GM12878 (cell line): Measurements from ENCODE around the gene CHKA. TPM values are rescaled to one million over a fixed set of nuclear protein-coding genes. Genes with fewer than 3 reads are reported as not detected.

Source experiments
- ATAC-seq: fragments of 200-7000 bp; cut with Tn5 transposase; 3 replicates; pipeline ENCODE4 v1.9.1; 2020; ENCODE audit warnings: mild to moderate bottlenecking, moderate library complexity
- BruUV-seq: library from RNA; stranded (reverse); fragments of 400-500 nt; replicated peaks from 2 replicates; lab custom pipeline; 2021; lab: Mats Ljungman, UMichigan
- CTCF ChIA-PET: fragments of 300-600 bp; sonication (Branson Sonifier 250); formaldehyde crosslinking; extraction: SDS; loops from one replicate; lab custom pipeline; 2021; ENCODE audit warnings: inconsistent platforms; lab: Yijun Ruan, JAX
- POLR2A ChIA-PET: fragments of 350-600 bp; formaldehyde crosslinking; extraction: SDS; loops from one replicate; lab custom pipeline; 2021; ENCODE audit warnings: inconsistent platforms; lab: Charles Lee
- RAD21 ChIA-PET: fragments of 300-600 bp; sonication (Branson Sonifier 250); formaldehyde crosslinking; loops from one replicate; lab custom pipeline; 2023; ENCODE audit warnings: antibody characterized with exemption; ENCODE audit not compliant: unreplicated experiment; lab: Charles Lee
- SMC1A ChIA-PET: fragments of 300-600 bp; sonication (Branson Sonifier 250); formaldehyde crosslinking; loops from one replicate; lab custom pipeline; 2023; ENCODE audit not compliant: unreplicated experiment, uncharacterized antibody; lab: Charles Lee
- DNase-seq: peaks from one replicate; pipeline ENCODE4 v3.0.0-alpha.2; 2011; ENCODE audit warnings: low read depth, low spot score
- FAIRE-seq: peaks from 3 replicates; lab custom pipeline; 2011; peaks lifted over from hg19 to GRCh38; lab: Jason Lieb, UNC
- H2AFZ ChIP-seq: 2 replicates; pipeline ENCODE4 v1.6.0; 2011; ENCODE audit warnings: low read depth, low read length, control low read depth; ENCODE audit not compliant: control insufficient read depth
- H3K27ac ChIP-seq: 2 replicates; pipeline ENCODE4 v1.5.1; 2011; ENCODE audit warnings: control low read depth; ENCODE audit not compliant: control insufficient read depth, insufficient read depth
- H3K27me3 ChIP-seq, 2 experiments: replicated peaks in 1 of 2; 2 replicates each; pipeline versions ENCODE4 v1.6.0 to v1.6.1; 2011; ENCODE audit warnings: low read length in 1 of 2; ENCODE audit not compliant: control insufficient read depth in 2 of 2, insufficient read depth in 2 of 2
- H3K36me3 ChIP-seq, 2 experiments: 2 replicates each; pipeline ENCODE4 v1.5.1; 2011; ENCODE audit warnings: low read length in 1 of 2; ENCODE audit not compliant: control insufficient read depth in 2 of 2, insufficient read depth in 2 of 2
- H3K4me1 ChIP-seq: 2 replicates; pipeline ENCODE4 v1.6.1; 2011; ENCODE audit warnings: mild to moderate bottlenecking, low read length, moderate library complexity, mixed read lengths; ENCODE audit not compliant: control insufficient read depth, insufficient read depth
- H3K4me2 ChIP-seq: 2 replicates; pipeline ENCODE4 v1.6.0; 2011; ENCODE audit warnings: control low read depth; ENCODE audit not compliant: control insufficient read depth, insufficient read depth
- H3K4me3 ChIP-seq: fragments of 200-600 bp; sonication (generic); 2 replicates; pipeline ENCODE4 v1.5.1; 2016
- H3K79me2 ChIP-seq: 2 replicates; pipeline ENCODE4 v1.6.0; 2011; ENCODE audit warnings: low read length; ENCODE audit not compliant: control insufficient read depth, insufficient read depth
- H3K9ac ChIP-seq: 2 replicates; pipeline ENCODE4 v1.8.0; 2011; ENCODE audit warnings: low read length, control low read depth, mixed read lengths; ENCODE audit not compliant: control insufficient read depth, insufficient read depth
- H3K9me3 ChIP-seq: replicated peaks from 3 replicates; pipeline ENCODE4 v1.5.1; 2011; ENCODE audit warnings: mild to moderate bottlenecking, low read length; ENCODE audit not compliant: control insufficient read depth, insufficient read depth
- H4K20me1 ChIP-seq: 2 replicates; pipeline ENCODE4 v1.6.0; 2011; ENCODE audit not compliant: control insufficient read depth, insufficient read depth
- IKZF1 ChIP-seq: fragments of 450-650 bp; conservative IDR thresholded peaks from 2 replicates; pipeline ENCODE4 v1.6.1; 2017; ENCODE audit warnings: antibody characterized with exemption, mild to moderate bottlenecking
- MXI1 ChIP-seq: fragments of 150-350 bp; IDR thresholded peaks from 2 replicates; pipeline ENCODE4 v1.6.1; 2011; ENCODE audit warnings: low read depth, mild to moderate bottlenecking, inconsistent platforms, low read length, improper control_type of control experiment
- NFYA ChIP-seq: IDR thresholded peaks from 2 replicates; pipeline ENCODE4 v1.6.1; 2011; ENCODE audit warnings: low read depth, mild to moderate bottlenecking, low read length, improper control_type of control experiment, borderline replicate concordance
- TAF1 ChIP-seq: IDR thresholded peaks from 2 replicates; pipeline ENCODE4 v1.6.1; 2011; ENCODE audit warnings: mild to moderate bottlenecking, low read depth, low read length, borderline replicate concordance
- ZBTB4 ChIP-seq: fragments of 450-650 bp; formaldehyde crosslinking; IDR thresholded peaks from 2 replicates; pipeline ENCODE4 v1.4.0; 2022; ENCODE audit warnings: mild to moderate bottlenecking, moderate library complexity
- WGBS: methylation state at CpG from one replicate; pipeline ENCODE4 v1.1.6; 2016; ENCODE audit warnings: low lambda C conversion rate; ENCODE audit not compliant: insufficient replicate concordance, insufficient coverage; ENCODE audit errors: missing lambda C conversion rate; 5-methylcytosine and 5-hydroxymethylcytosine counted together
- in situ Hi-C: fragments of 300-500 bp; cut with MboI; formaldehyde crosslinking; loops from 9 replicates; pipeline ENCODE4 v1.14.3; 2018; ENCODE audit warnings: mixed read lengths
- intact Hi-C: fragments of 100-400 bp; cut with micrococcal nuclease; formaldehyde crosslinking; loops from one replicate; pipeline ENCODE4 v1.14.2; 2022; ENCODE audit not compliant: unreplicated experiment
- polyA plus RNA-seq, 11 experiments: library from polyadenylated mRNA; depleted of rRNA in 4 of 11; unstranded in 6 of 11; stranded (reverse) in 5 of 11; fragments of >200 nt; fragmentation: Nextera tagmentation in 4 of 11; fragmentation: Illumina TruSeq in 1 of 11; extraction: Ambion mirVana in 4 of 11; extraction: Trizol in 1 of 11; gene quantifications; 1 replicate in 1 of 11; 2 replicates in 10 of 11; pipeline versions ENCODE4 v1.2.1 to v1.2.3, GENCODE V29; 2011 to 2016; ENCODE audit warnings: inconsistent platforms in 2 of 11, missing spikeins in 2 of 11, low read depth in 1 of 11
- total RNA-seq, 4 experiments: library from RNA; depleted of rRNA in 3 of 4; stranded (reverse); fragments of >200 nt in 3 of 4; fragmentation: Illumina TruSeq in 1 of 4; extraction: Trizol in 1 of 4; gene quantifications; 2 replicates each; pipeline versions ENCODE4 v1.2.1 to v1.2.3, GENCODE V29; 2013 to 2021

Gene CHKA
- total and polyA plus RNA-seq, 10 of the 15 experiments (the other 5 are each of a cell fraction or from before 2014, with no cell fraction given), result 5.2 to 29.2 (median 21.2) TPM

- 98% methylated on average over 10 of the region's 10 CpGs for WGBS
- in situ Hi-C loops (no loop called here), intact Hi-C loops (no loop called here)
- no peak overlapping the region for H3K4me2 ChIP-seq
- DNase-seq (no peak), ATAC-seq (no peak), FAIRE-seq (no peak)
- peaks cover 0 to 2% of the 10 kb centered on the region in 2 experiments; a peak in 3 of 4 replicates for H3K36me3 ChIP-seq
- H3K9me3 ChIP-seq, result no peaks in the 10 kb centered on the region
- ChIA-PET POLR2A (no interaction called here), RAD21 (no interaction called here), CTCF (no interaction called here), SMC1A (interaction anchor here (1.0 kb wide), 1 partner anchor 14 kb away, joined by 3 read pairs; no protein-coding TSS in a partner anchor)
- no peak overlapping the region for H3K9ac ChIP-seq
- TF ChIP-seq TAF1, result no peak
- TF ChIP-seq MXI1, result no peak
- TF ChIP-seq ZBTB4 (CRISPR knock-in tag), result no peak
- no peak for TF ChIP-seq NFYA
- TF ChIP-seq IKZF1, result no peak
- no peak overlapping the region for H3K27ac ChIP-seq
- peaks cover 41% of the 10 kb centered on the region for H3K79me2 ChIP-seq
- H4K20me1 ChIP-seq, result no peaks in the 10 kb centered on the region; the same call in 1 of the 2 replicates
- BruUV-seq, result no TSS peak
- no peaks in the 10 kb centered on the region for H3K27me3 ChIP-seq
- H3K4me1 ChIP-seq, result no peaks in the 10 kb centered on the region
- no peak overlapping the region for H3K4me3 ChIP-seq
- H2AFZ ChIP-seq, result no peak overlapping the region
These were observed 13.5 kb downstream of the CHKA start for GRCh38 chr11:68107689-68108088.
